IgD-negative memory B cell (primary cell): ENCODE measurements around the gene P3H3. TPM values are rescaled to one million over a fixed set of nuclear protein-coding genes. Genes with fewer than 3 reads are reported as not detected.
A peak's percentile ranks its signal among the peaks of the same experiment; 100 is the strongest.
"Not testable (repeated sequence)": the region's sequence is repeated elsewhere in the genome, so short reads cannot be mapped to it uniquely, and the experiment has no call there.

ENCODE experiments used
- H3K27ac Mint-ChIP-seq, 3 donors: one replicate each; pipeline ENCODE4 v1.8.0; 2020 to 2022; ENCODE audit warnings: mild to moderate bottlenecking in 3 of 3, mixed read lengths in 3 of 3, moderate library complexity in 1 of 3
- H3K27me3 Mint-ChIP-seq: one replicate; pipeline ENCODE4 v1.8.0; 2021; ENCODE audit warnings: mixed read lengths
- H3K36me3 Mint-ChIP-seq: one replicate; pipeline ENCODE4 v1.8.0; 2020; ENCODE audit warnings: mild to moderate bottlenecking, mixed read lengths
- H3K4me1 Mint-ChIP-seq, 3 donors: one replicate each; pipeline ENCODE4 v1.8.0; 2020 to 2022; ENCODE audit warnings: mixed read lengths in 3 of 3, mild to moderate bottlenecking in 1 of 3
- H3K4me3 Mint-ChIP-seq, 4 donors: one replicate each; pipeline ENCODE4 v1.8.0; 2020 to 2022; ENCODE audit warnings: mild to moderate bottlenecking in 4 of 4, mixed read lengths in 4 of 4, moderate library complexity in 3 of 4
- H3K9me3 Mint-ChIP-seq, 3 donors: one replicate each; pipeline ENCODE4 v1.8.0; 2020 to 2021; ENCODE audit warnings: mixed read lengths in 3 of 3, mild to moderate bottlenecking in 1 of 3
- polyA plus RNA-seq: library from polyadenylated mRNA; unstranded; fragments of 300-500 nt; fragmentation: Illumina TruSeq; gene quantifications from one replicate; pipeline ENCODE4 v1.2.3, GENCODE V29; 2021

The P3H3 gene
- polyA plus RNA-seq, 1 donor from 2014 or later: not detected

DNA sequence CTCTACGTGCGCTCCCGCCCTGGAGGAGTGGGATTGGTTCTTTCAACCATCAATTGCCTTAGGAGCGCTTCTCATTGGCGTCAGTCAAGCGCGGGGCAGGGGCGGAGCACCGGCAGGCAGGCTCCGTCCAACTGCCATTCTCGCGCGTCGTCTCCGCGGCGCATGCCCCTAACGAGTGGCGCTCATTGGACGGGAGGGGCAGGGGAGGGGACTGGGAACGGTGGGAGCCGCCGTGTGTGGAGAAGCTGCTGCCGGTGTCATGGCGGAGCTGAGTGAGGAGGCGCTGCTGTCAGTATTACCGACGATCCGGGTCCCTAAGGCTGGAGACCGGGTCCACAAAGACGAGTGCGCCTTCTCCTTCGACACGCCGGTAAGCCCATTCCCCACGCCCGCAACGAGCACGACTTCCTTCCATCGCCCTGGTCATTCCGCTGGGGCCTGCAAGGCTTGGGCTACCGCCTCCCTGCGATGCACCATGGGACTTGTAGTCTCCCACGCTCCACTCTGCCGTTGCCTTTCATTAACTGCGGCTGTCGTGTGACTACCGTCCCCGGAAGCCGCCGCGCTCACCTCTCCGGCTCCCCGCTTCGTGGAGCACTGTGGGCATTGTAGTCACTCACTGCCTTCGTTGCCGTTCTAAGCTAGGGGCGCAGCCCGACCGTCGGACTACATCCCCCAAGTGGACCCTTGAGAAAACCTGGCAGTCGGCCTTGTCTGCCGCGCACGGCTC is 23.9 kb downstream of the P3H3 start, which contains the start of gene USP5:
TSS of gene USP5 (plus strand) at position 230 of the 730 bp plus-strand sequence. CDS start at position 260, 30 bp downstream.
- Mint-ChIP-seq H3K36me3 (peaks cover 2% of the 10 kb centered on the region), H3K9me3 (no peaks in the 10 kb centered on the region), H3K27ac (peak within 1 kb of the TSS; percentile 80 to 100 (median 88)), H3K27me3 (no peaks in the 10 kb centered on the region), H3K4me3 (peak within 1 kb of the TSS; percentile 87 to 98 (median 96)), H3K4me1 (peaks cover 8 to 21% (median 9%) of the 10 kb centered on the region in 3 donors)

DNA sequence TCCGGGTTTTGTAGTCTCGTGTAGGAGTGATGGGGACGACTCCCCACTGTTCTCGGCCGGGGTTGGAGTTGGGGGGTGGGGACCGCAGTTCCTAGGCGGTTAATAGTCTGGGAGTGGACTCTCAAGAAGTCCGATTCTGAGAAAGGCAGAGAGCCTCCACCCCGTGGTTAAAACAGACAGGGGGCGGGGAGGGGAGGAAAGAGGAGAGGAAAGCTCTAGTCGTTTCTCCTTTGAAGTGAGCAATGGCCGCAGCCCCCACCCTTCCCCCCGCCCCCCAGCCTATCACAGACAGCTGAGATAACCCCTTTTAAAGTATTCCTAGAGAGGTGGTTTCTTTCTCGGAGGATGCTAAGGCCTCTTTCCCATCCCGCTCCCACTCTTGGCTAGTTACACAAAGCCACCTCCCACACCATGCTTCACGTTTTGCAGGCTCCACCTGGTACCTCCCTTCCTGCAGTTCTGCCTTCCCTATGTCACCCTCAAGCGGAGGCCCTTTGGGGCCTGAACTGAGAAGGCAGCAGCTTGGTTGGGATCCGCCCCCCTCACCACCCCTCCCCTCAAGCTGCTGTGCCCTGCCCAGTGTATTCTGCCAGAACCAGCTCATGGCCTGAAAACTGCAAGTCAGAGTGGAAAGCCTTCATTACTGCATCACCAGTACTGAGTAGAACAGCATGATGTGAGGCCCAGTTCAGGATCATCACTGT is 24.6 kb downstream of the P3H3 start:
- peak overlapping the region; percentile 80 to 100 (median 88) for H3K27ac Mint-ChIP-seq
- no peaks in the 10 kb centered on the region for H3K9me3 Mint-ChIP-seq

DNA sequence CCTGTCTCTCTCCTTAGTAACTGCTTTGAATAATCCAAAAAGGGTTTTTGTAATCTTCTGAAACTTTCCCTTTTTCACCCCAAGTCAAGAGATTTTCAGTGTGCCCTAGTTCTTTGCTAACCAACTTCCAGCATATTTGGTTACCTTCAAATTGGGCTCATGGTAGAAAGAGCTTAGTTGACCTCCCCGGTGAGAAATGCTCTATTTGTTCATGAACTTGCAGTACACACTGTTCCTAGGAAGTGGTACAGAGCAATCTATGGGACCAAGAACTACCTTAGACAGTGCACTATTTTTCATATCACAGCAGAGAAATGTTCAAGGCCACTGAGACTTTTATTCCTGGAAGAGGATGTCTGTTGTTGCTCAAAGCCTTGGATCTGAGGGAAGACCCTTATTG is 25.4 kb downstream of the P3H3 start:
- Mint-ChIP-seq H3K27me3 (no peaks in the 10 kb centered on the region), H3K27ac (peak overlapping the region in 2 of 3 donors; percentile 13 to 34), H3K4me3 (peak overlapping the region in 3 of 4 donors; percentile 34 to 95 (median 87)), H3K9me3 (no peaks in the 10 kb centered on the region), H3K4me1 (peaks cover 10 to 21% (median 14%) of the 10 kb centered on the region in 3 donors), H3K36me3 (peaks cover 10% of the 10 kb centered on the region)

More for the DNA sequence above, 24.6 kb downstream of the P3H3 start:
- Mint-ChIP-seq H3K4me1 (peaks cover 10 to 21% (median 13%) of the 10 kb centered on the region in 3 donors), H3K4me3 (peak overlapping the region; percentile 87 to 98 (median 96)), H3K27me3 (no peaks in the 10 kb centered on the region), H3K36me3 (peaks cover 9% of the 10 kb centered on the region)

DNA sequence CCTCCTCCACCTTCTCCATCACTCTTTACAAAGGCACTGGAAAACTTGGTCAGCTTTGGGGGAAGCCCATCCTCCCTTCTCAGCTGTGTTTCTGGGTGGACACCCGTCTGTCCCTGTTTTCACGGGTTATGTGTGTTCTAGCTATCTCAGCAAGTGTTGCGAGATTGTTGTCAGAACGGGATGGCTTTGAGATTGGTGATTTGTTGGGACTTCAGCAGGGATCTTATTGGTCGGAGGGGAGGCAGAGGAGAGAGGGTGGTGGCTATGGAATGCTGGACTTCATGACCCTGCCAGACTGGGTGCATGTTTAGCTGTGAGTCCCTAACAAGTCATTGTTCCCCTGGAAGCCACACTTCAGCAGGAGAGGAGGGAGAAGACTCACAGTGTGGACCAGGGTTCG is 25.8 kb downstream of the P3H3 start:
- no peaks in the 10 kb centered on the region for H3K27me3 Mint-ChIP-seq
- peak overlapping the region in 1 of 4 donors; percentile 87 for H3K4me3 Mint-ChIP-seq
- peaks cover 10 to 21% (median 14%) of the 10 kb centered on the region in 3 donors for H3K4me1 Mint-ChIP-seq
- H3K9me3 Mint-ChIP-seq: no peaks in the 10 kb centered on the region
- H3K27ac Mint-ChIP-seq: peak overlapping the region in 1 of 3 donors; percentile 34
- peaks cover 10% of the 10 kb centered on the region for H3K36me3 Mint-ChIP-seq

DNA sequence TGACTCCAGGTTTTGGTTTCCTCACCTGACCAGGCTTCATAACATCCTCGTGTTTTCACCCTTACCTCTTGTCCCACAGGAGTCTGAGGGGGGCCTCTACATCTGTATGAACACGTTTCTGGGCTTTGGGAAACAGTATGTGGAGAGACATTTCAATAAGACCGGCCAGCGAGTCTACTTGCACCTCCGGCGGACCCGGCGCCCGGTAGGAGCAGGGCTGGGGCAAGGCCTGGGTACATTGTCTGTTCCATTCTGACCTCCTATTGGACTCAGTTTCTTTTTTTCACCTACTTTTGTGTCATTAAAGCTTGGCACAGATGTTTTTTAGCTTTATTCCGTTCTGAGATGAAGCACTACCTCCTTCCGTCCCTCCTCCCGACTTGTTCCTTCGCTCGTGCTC is 27.1 kb downstream of the P3H3 start:
- Mint-ChIP-seq H3K27ac (no peak overlapping the region), H3K36me3 (peaks cover 13% of the 10 kb centered on the region), H3K27me3 (no peaks in the 10 kb centered on the region), H3K4me1 (peaks cover 8 to 14% (median 14%) of the 10 kb centered on the region in 3 donors), H3K9me3 (no peaks in the 10 kb centered on the region), H3K4me3 (no peak overlapping the region)

DNA sequence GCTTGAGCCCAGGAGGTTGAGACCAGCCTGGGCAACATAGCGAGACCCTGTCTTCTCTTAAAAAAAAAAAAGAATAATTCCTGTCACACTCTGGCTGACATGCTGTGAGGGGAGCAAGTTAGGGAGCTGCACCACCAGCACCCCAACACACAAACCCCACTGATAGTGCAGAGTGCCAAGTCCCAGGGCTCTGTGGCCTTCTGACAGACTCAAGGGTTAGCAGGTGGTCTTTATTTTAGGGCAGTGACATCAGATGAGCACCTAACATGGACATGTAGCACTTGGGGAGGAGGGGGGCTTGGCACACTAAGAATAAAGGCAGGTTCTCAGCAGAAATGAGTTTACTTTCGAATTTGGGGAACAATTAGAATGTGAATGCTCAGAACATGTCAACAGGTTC is 30.6 kb downstream of the P3H3 start:
- no peaks in the 10 kb centered on the region for H3K9me3 Mint-ChIP-seq
- no peaks in the 10 kb centered on the region for H3K27me3 Mint-ChIP-seq
- no peak overlapping the region for H3K4me3 Mint-ChIP-seq
- peaks cover 13% of the 10 kb centered on the region for H3K36me3 Mint-ChIP-seq
- H3K27ac Mint-ChIP-seq: no peak overlapping the region
- H3K4me1 Mint-ChIP-seq: peaks cover 2 to 6% (median 2%) of the 10 kb centered on the region in 3 donors

DNA sequence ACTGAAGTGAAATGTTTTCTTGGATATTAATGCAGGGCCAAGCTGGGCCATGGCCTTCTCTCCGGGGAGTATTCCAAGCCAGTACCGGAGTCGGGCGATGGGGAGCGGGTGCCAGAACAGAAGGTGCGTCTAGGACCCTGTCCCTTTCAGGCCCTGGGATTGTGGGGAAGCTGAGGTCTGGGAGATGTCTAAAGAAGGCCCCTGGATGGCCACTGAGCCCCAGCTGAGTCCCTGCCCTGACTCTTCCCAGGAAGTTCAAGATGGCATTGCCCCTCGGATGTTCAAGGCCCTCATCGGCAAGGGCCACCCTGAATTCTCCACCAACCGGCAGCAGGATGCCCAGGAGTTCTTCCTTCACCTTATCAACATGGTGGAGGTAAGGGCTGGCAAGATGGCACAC is 31.9 kb downstream of the P3H3 start:
- H3K27me3 Mint-ChIP-seq: no peaks in the 10 kb centered on the region
- peaks cover 0 to 5% (median 2%) of the 10 kb centered on the region in 3 donors for H3K4me1 Mint-ChIP-seq
- H3K36me3 Mint-ChIP-seq: peaks cover 13% of the 10 kb centered on the region
- no peaks in the 10 kb centered on the region for H3K9me3 Mint-ChIP-seq
- H3K27ac Mint-ChIP-seq: no peak overlapping the region
- H3K4me3 Mint-ChIP-seq: peak overlapping the region in 1 of 4 donors; percentile 14

DNA sequence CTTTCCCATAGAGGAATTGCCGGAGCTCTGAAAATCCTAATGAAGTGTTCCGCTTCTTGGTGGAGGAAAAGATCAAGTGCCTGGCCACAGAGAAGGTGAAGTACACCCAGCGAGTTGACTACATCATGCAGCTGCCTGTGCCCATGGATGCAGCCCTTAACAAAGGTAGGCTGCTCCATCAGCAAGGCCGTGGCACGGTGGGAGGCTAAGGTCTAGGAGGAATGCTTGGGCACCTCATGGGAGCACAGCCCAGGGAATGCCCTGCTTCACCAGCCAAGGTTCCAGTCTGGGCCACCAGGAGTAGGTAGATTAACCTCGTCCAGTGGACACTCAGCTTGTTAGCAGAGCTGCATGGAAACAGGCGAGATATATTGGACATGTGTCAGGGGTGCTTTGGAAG is 32.7 kb downstream of the P3H3 start:
- peaks cover 0 to 5% (median 2%) of the 10 kb centered on the region in 3 donors for H3K4me1 Mint-ChIP-seq
- H3K4me3 Mint-ChIP-seq: peak overlapping the region in 1 of 4 donors; percentile 74
- no peaks in the 10 kb centered on the region for H3K9me3 Mint-ChIP-seq
- H3K36me3 Mint-ChIP-seq: peaks cover 10% of the 10 kb centered on the region
- H3K27me3 Mint-ChIP-seq: no peaks in the 10 kb centered on the region
- H3K27ac Mint-ChIP-seq: no peak overlapping the region

DNA sequence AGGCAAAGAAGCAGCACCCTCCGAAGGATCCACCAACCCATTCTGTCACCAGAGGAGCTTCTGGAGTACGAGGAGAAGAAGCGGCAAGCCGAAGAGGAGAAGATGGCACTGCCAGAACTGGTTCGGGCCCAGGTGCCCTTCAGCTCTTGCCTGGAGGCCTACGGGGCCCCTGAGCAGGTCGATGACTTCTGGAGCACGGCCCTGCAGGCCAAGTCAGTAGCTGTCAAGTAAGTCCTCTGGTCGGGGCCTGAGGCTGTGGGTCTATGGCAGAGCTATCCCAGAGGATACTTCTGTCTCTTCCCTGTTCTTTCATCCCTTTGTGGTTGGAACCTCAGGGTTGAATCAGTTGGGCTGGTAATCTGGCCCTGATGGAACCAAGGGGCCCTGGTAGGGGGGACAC is 33.2 kb downstream of the P3H3 start:
- peaks cover 10% of the 10 kb centered on the region for H3K36me3 Mint-ChIP-seq
- H3K27me3 Mint-ChIP-seq: no peaks in the 10 kb centered on the region
- H3K9me3 Mint-ChIP-seq: no peaks in the 10 kb centered on the region
- peaks cover under 1 to 5% (median 2%) of the 10 kb centered on the region in 3 donors for H3K4me1 Mint-ChIP-seq
- H3K4me3 Mint-ChIP-seq: peak overlapping the region in 1 of 4 donors; percentile 74
- no peak overlapping the region for H3K27ac Mint-ChIP-seq

DNA sequence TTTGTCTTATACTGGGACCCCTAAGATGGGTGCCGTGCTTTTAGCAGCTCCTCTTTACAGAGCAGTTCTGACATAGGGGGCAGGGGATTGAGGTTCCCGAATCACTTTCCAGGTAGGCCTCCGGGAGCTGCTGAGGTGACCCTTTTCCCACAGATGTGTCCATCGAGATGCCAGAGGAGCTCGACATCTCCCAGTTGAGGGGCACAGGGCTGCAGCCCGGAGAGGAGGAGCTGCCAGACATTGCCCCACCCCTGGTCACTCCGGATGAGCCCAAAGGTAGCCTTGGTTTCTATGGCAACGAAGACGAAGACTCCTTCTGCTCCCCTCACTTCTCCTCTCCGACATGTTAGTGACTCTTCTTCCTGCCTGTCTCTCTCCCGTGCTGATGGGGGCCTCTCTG is 34.8 kb downstream of the P3H3 start:
- H3K27ac Mint-ChIP-seq: no peak overlapping the region
- H3K4me1 Mint-ChIP-seq: peaks cover 0 to 3% (median 0%) of the 10 kb centered on the region in 3 donors
- H3K27me3 Mint-ChIP-seq: no peaks in the 10 kb centered on the region
- peaks cover 2% of the 10 kb centered on the region for H3K36me3 Mint-ChIP-seq
- H3K4me3 Mint-ChIP-seq: peak overlapping the region in 1 of 4 donors; percentile 43
- H3K9me3 Mint-ChIP-seq: no peaks in the 10 kb centered on the region

DNA sequence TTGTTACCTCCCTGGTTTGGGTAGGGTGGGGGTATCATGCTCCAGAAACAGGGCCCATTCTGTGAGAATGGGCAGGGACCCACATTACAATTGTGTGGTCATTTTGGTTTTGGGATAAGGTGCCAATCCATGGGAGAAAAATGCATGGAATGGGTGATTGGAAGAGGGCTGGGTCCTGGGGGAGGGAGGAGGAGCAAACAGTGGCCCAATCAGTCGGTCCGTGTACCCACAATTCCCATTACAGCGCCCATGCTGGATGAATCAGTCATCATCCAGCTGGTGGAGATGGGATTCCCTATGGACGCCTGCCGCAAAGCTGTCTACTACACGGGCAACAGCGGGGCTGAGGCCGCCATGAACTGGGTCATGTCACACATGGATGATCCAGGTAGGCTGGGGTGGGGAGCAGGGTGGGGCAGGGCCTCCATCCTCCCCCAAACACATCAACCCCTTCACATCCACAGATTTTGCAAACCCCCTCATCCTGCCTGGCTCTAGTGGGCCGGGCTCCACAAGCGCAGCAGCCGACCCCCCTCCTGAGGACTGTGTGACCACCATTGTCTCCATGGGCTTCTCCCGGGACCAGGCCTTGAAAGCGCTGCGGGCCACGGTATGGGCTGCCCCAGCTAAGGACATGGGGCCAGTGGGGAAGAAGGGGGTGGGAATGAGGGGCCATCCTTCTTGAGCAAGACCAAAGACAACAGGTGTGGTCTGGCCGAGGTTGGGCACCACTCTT is 35.5 kb downstream of the P3H3 start:
- Mint-ChIP-seq H3K4me1 (peaks cover 4 to 8% (median 5%) of the 10 kb centered on the region in 3 donors), H3K9me3 (no peaks in the 10 kb centered on the region), H3K4me3 (peak overlapping the region in 3 of 4 donors; percentile 17 to 52 (median 41)), H3K27me3 (no peaks in the 10 kb centered on the region), H3K27ac (no peak overlapping the region), H3K36me3 (peaks cover 2% of the 10 kb centered on the region)

DNA sequence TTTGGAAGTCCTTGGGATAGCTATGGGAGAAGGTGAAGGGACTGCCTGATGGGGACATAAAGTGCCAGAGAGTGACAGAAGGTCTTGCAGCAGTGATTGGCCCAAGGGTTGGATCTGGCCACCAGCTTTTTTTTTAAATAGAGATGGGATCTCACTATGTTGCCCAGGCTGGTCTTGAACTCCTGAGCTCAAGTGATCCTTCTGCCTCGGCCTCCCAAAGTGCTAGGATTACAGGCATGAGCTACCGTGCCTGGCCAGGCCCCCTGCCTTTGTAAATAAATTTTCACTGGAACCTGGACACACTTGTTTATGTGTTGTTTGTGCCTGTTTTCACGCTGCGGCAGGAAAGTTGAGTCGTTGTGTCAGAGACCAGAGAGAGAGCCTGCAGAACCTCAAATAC is 37.1 kb downstream of the P3H3 start:
- H3K4me1 Mint-ChIP-seq: peaks cover 14 to 17% (median 15%) of the 10 kb centered on the region in 3 donors
- peak overlapping the region in 3 of 4 donors; percentile 12 to 77 (median 64) for H3K4me3 Mint-ChIP-seq
- H3K36me3 Mint-ChIP-seq, H3K9me3 Mint-ChIP-seq, H3K27me3 Mint-ChIP-seq: not testable (repeated sequence)
- peak overlapping the region in 2 of 3 donors; percentile 26 to 39 for H3K27ac Mint-ChIP-seq

DNA sequence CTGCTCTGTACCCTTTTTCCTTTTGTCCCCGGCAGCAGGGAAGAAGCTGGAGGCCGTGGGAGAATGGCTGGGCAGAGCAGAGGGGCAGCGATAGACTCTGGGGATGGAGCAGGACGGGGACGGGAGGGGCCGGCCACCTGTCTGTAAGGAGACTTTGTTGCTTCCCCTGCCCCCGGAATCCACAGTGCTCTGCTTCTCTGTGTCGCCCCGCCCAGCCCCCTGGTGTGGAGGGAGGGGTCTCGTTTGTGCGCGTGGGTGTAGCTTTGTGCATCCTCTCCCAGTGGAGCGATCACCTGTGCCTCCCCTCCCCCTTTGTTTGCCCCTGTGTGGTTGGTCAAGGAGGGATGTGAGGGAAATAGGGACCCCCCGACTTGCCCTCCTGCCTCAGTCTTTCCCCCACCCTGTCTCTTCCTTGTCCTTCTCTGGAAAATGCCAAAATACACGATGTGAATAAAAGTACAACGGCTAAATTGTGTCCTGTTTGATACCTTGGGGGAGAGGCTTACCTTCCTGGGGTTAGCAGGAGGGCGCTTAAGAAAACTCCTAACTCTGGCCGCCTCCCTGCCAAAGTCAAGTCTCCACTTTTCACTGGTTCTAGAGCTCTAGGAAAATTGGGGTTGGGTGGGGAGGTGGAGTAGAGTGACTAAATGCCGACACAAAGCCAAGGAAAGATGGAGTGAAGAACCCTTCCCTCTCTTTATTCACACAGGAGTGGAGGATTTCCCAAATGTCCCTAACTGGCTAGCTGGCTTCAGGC is 38.1 kb downstream of the P3H3 start:
- Mint-ChIP-seq H3K36me3 (no peaks in the 10 kb centered on the region), H3K9me3 (no peaks in the 10 kb centered on the region), H3K27ac (peak overlapping the region in 2 of 3 donors; percentile 8 to 79), H3K27me3 (no peaks in the 10 kb centered on the region), H3K4me1 (peaks cover 14 to 24% (median 24%) of the 10 kb centered on the region in 3 donors), H3K4me3 (peak overlapping the region; percentile 93 to 98 (median 94))

DNA sequence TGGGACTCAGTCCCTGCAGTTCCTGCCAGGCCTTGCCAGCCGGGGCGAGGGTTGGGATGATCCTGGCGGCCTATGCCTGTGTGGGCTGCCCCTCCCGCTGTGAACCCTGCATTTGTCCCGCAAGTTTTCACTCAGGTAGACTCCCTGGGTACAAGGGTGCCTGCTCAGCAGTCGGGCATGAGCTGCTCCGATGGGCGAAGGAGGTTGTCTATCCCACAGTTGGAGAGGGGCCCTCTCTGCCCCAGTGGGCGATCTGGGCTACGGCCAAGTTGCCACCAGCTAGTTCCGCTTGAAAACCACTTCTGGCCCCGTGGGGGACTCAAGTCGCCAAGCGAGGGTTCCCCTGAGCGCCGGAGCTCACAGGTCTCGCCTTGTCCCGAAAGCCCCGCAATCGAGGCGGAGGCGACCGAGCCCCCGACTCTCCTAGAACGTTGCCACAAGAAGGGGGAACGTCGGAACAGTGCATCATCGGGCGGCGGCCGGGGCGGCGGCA is 38.8 kb downstream of the P3H3 start:
- Mint-ChIP-seq H3K27ac (peak overlapping the region; percentile 8 to 79 (median 78)), H3K36me3 (no peaks in the 10 kb centered on the region), H3K9me3 (no peaks in the 10 kb centered on the region), H3K4me3 (peak overlapping the region; percentile 93 to 98 (median 94)), H3K4me1 (peaks cover 18 to 29% (median 27%) of the 10 kb centered on the region in 3 donors), H3K27me3 (no peaks in the 10 kb centered on the region)
